Thymus (tissue), 11 donors: ENCODE results near the gene NFATC4. TPM values are rescaled to one million over a fixed set of nuclear protein-coding genes. Genes with fewer than 3 reads are reported as not detected.

Source experiments
- DNase-seq, 9 donors: peaks; one replicate each; pipeline ENCODE4 v3.0.0-alpha.2; 2013; ENCODE audit warnings: low spot score in 9 of 9, low read depth in 6 of 9, missing footprints in 1 of 9
- H3K27ac ChIP-seq, 2 donors: one replicate each; pipeline ENCODE4 v1.5.1; 2013; ENCODE audit warnings: control low read depth in 1 of 2, low read depth in 1 of 2, low read length in 1 of 2, mild to moderate bottlenecking in 1 of 2, moderate library complexity in 1 of 2
- H3K27me3 ChIP-seq, 2 donors: one replicate each; pipeline ENCODE4 v1.5.1; 2013; ENCODE audit warnings: low read length in 1 of 2; ENCODE audit not compliant: control insufficient read depth in 2 of 2, insufficient read depth in 1 of 2
- H3K36me3 ChIP-seq, 2 donors: one replicate each; pipeline ENCODE4 v1.5.1; 2013; ENCODE audit warnings: low read length in 1 of 2, mild to moderate bottlenecking in 1 of 2, moderate library complexity in 1 of 2; ENCODE audit not compliant: control insufficient read depth in 2 of 2, insufficient read depth in 2 of 2
- H3K4me1 ChIP-seq, 2 donors: one replicate each; pipeline ENCODE4 v1.5.1; 2013; ENCODE audit warnings: low read length in 2 of 2; ENCODE audit not compliant: control insufficient read depth in 2 of 2, insufficient read depth in 2 of 2
- H3K4me3 ChIP-seq, 2 donors: one replicate each; pipeline ENCODE4 v1.5.1; 2013; ENCODE audit warnings: low read length in 2 of 2, control low read depth in 1 of 2, mild to moderate bottlenecking in 1 of 2
- H3K9me3 ChIP-seq, 2 donors: one replicate each; pipeline ENCODE4 v1.5.1; 2013; ENCODE audit warnings: low read length in 1 of 2, mild to moderate bottlenecking in 1 of 2; ENCODE audit not compliant: control insufficient read depth in 2 of 2, insufficient read depth in 1 of 2
- WGBS: extraction: QIAGEN DNeasy Blood & Tissue Kit; methylation state at CpG from one replicate; pipeline ENCODE4 v1.1.7; 2013; 5-methylcytosine and 5-hydroxymethylcytosine counted together
- polyA plus RNA-seq: library from polyadenylated mRNA; stranded (reverse); fragments of 200-250 nt; gene quantifications from one replicate; pipeline ENCODE4 v1.2.3, GENCODE V29; 2013
- total RNA-seq: library from RNA; stranded (reverse); fragments of 120-200 nt; gene quantifications from one replicate; pipeline ENCODE4 v1.2.4, GENCODE V29; 2013
- donor health status: healthy.

The NFATC4 gene
- total and polyA plus RNA-seq, 2 donors = 16.6 to 79.8 TPM

DNA sequence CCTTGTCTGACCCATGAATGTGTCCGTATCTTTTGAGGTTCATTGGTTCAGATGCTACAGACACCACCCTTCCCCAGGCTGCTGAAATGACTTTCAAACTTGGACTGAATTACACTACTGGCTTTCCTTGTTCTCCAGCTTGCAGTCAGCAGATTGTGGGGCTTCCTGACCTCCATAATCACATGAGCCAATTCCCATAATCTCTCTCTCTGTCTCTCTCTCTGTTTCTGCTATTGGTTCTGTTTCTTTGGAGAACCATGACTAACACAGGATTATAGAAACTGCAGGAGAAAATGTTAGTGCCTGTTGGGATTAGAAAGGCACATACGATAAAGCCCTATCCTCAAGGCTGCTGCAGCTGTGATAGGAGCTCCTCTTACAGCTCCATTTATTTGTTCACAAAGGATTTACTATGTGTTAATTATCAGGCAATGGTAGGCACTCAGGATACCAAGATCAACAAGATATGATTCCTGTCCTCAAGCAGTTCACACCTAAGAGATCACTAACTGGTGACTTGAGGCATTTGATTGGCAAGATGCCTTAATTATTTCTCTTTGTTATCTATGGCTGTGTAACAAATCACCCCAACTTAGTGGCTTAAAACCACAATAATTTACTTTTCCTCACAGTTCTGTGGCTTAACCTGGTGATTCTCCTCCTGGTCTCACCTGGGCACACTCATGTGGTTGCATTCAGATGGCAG, 20.6 kb downstream of the NFATC4 start:
- Histone ChIP-seq H3K4me1 (no peaks in the 10 kb centered on the region), H3K36me3 (no peaks in the 10 kb centered on the region), H3K9me3 (no peaks in the 10 kb centered on the region), H3K27ac (no peak overlapping the region), H3K4me3 (no peak overlapping the region), H3K27me3 (no peaks in the 10 kb centered on the region)
- 96% methylated on average over 2 of the region's 2 CpGs for WGBS
- no peak for DNase-seq

DNA sequence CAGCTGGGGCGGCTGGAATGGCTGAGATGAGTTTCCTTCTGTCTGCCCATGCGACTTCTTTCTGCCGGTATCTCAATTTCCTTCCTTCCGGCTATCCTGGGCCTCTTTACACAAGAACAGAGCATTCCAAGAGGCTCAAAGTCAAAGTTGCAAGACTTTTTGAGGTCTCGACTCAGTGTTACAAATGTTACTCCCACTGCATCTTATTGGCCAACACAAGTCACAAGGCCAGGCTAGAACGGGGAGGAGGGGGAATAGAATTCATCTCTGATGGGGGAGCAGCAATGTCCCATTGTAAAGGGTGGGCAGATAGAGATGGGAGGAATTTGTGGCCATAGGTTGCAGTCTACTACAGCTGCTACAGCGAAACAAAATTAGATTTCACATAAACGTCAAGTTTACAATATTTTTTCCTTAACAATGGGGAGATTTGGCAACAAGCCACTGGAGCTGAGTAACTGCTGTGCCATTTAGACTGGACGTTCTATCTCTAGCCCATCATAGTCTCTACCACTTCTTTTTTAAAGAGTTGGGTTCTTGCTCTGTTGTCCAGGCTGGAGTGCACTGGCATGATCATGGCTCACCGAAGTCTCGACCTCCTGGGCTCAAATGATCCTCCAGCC, 21.4 kb downstream of the NFATC4 start:
- no peaks in the 10 kb centered on the region for H3K9me3 ChIP-seq
- no peak overlapping the region for H3K4me3 ChIP-seq
- no peak overlapping the region for H3K27ac ChIP-seq
- no peaks in the 10 kb centered on the region for H3K4me1 ChIP-seq
- 90% methylated on average over 11 of the region's 11 CpGs for WGBS
- H3K27me3 ChIP-seq = no peaks in the 10 kb centered on the region
- DNase-seq = no peak
- no peaks in the 10 kb centered on the region for H3K36me3 ChIP-seq

DNA sequence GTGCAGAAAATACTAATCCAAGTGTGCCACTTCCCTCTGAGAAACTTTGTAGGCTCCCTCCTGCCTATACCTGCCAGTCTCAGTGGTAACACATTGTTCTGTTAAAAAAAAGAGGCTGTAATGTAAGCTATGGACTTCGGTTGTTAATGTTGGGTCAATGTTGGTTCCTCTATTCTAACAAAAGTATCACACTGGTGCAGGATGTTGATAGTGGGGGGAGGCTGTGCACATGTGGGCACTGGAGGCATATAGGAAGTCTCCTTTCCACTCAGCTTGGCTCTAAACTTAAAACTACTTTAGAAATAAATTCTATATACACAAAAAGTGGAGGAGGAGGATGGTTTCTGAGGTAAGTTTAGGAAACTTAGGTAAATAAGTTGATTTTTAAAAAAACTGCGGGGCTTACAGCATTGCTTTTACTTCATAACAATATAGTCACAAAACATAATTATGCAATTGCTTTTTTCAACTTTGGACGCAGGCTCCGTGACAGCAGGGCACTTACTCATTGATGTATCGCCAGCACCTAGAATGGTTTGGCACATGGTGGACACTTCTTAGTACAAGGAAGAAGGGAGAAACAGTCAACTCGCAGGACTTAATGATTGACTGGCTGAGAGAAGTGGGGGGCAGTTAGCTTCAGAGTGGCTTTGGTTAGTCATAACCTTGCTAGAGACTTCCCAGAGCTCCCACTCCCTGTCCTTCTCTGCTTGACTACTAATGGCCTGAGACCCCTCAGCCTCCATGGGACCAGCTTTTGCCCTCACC, 22.9 kb downstream of the NFATC4 start:
- 54% methylated on average over 6 of the region's 6 CpGs for WGBS
- Histone ChIP-seq H3K4me3 (no peak overlapping the region), H3K4me1 (peaks cover 0 to 3% of the 10 kb centered on the region in 2 donors), H3K27ac (no peak overlapping the region), H3K36me3 (no peaks in the 10 kb centered on the region), H3K27me3 (no peaks in the 10 kb centered on the region), H3K9me3 (no peaks in the 10 kb centered on the region)
- no peak for DNase-seq

DNA sequence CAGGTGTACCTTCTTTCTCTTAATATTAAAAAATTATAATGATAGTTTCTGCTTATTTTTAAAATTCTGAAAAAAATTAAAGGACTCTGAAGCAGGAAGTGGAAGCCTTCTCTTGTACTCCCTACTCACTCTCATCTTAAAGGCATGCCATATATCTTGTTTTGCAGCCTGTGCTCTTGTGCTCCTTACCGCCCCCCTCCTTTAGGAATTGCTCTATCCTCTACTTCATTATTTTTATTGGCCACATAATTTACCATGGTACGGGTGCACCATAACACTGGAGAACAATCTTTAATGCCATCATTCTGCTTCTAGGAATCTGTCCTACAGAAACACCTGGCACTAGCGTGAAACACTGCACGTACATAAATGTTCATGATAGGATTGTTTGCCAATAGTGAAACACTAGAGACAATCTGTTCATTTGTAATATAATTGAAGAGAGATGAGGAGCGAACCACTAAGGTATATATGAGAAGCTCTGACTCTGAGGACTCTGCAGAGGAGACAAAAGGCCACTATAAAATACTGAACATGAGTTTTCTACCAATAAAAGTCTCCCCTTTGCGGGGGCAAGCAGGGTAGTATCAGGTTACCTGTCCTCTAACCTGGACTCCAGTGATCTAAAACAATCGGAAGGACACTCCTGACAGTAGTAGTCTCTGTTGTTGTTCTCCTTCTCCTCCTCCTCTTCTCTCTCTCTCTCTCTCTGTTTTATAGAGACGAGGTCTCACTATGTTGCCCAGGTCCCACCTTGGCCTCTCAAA, 24.5 kb downstream of the NFATC4 start:
- Histone ChIP-seq H3K27me3 (no peaks in the 10 kb centered on the region), H3K4me1 (peaks cover 0 to 12% of the 10 kb centered on the region in 2 donors), H3K27ac (no peak overlapping the region), H3K9me3 (no peaks in the 10 kb centered on the region), H3K36me3 (no peaks in the 10 kb centered on the region), H3K4me3 (no peak overlapping the region)
- DNase-seq = no peak
- WGBS = 89% methylated on average over 8 of the region's 8 CpGs

DNA sequence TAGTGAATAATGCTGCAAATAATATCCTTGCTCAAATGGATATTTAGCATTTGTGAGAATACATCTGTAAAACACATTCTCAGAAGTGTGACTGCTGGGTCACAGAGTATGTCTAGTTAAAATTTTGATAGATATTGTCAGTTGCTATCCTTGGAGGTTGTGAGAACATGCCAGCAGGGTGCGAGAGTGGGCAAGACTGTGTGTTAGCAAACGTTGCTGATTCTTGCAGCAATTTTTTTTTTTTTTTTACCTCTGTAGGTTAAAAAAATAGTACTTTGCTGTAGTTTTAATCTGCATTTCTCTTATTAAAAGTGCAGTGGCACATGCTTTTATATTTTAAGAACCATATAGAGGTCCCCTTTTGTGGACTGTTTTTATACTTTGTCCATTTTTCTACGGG, 26.3 kb downstream of the NFATC4 start:
- no peak overlapping the region for H3K27ac ChIP-seq
- peaks cover 3 to 24% of the 10 kb centered on the region in 2 donors for H3K4me1 ChIP-seq
- no peak overlapping the region for H3K4me3 ChIP-seq
- H3K9me3 ChIP-seq = no peaks in the 10 kb centered on the region
- H3K36me3 ChIP-seq = no peaks in the 10 kb centered on the region
- H3K27me3 ChIP-seq = peaks cover 0 to 5% of the 10 kb centered on the region in 2 donors
- no peak for DNase-seq
- WGBS = 49% methylated on average over 3 of the region's 3 CpGs

DNA sequence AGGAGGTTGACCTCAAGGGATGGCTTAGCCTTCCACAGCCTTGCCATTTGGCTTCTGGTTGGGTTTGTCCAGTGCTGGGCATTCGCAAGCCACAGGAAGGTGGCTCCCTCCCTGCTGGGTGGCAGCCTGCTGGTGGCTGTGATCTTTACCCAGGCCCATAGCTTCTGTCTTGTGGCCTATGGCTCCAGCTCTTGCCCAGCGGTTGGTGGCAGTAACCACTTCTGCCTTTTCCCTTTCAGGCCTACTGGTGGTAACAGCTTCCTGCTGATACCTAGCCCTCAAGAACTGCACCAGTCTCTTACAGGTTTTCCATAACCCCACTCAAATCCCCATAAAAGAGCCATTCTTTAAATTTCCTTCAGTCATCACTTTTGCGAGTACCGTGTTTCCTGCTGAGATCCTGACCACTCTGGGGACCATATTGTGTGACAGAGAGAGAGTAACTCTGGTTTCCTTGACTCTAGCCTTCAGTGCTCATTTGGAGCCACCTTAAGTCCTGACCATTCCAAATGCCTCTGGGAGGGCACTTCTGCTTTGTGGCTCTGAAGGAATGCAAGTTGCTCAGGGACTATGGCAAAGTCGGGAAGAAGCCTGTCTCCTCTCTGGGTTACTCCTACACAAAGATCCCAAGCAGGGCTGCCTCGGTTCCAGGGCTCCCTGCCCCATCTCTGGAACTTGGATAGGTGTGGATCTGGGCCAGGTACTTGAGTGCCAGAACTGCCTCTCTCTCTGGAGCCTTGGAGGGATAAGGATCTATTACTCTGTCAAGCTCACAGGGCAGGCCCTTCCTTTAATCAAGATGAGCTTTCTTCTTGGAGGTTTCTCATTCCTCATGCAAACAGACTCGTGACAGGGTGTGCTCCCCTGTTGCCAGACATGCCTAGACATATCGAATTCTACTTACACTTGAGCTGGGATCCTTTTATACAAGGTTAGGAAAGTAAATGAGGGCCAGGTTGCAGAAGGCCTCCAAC, 27.9 kb downstream of the NFATC4 start:
- DNase-seq = no peak
- peak overlapping the region in 1 of 2 donors; percentile 1 for H3K27ac ChIP-seq
- H3K4me1 ChIP-seq = peaks cover 5 to 31% of the 10 kb centered on the region in 2 donors
- H3K9me3 ChIP-seq = no peaks in the 10 kb centered on the region
- WGBS = 54% methylated on average over 8 of the region's 8 CpGs
- no peaks in the 10 kb centered on the region for H3K36me3 ChIP-seq
- no peak overlapping the region for H3K4me3 ChIP-seq
- H3K27me3 ChIP-seq = peaks cover 0 to 16% of the 10 kb centered on the region in 2 donors

DNA sequence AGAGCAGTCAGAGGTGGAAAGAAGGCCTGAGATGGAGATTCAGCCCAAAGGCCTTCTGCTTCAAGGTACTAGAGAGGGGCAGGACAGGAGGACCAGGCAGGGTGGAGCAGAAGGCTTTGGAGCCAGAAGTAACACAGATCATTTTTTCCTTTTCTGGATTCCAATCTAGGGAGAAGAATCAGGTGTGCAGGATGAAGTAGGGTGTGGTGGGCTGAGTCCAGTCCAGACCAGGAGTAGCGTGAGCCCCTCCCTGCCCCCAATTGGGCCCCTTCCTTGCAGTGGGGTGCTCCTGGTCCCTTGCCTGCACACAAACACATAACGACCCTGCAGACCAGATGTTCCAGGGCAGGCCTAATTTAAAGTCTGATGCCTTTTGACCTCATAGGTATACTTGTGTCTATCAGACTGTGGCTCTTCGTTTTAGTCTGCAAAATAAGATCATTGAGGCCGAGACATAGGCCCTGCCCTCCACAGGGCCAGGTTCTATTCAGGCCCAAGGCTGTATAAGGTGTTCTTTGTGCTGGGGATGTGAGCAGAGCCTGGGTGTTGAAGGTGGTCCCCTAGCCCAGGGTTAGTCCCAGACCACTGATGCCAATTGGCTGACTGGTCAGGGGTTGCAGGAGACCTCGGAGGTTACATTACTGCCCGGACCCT, 29.8 kb downstream of the NFATC4 start:
- peaks cover 0 to 16% of the 10 kb centered on the region in 2 donors for H3K27me3 ChIP-seq
- no peak for DNase-seq
- 86% methylated on average over 6 of the region's 6 CpGs for WGBS
- no peaks in the 10 kb centered on the region for H3K9me3 ChIP-seq
- H3K36me3 ChIP-seq = no peaks in the 10 kb centered on the region
- H3K4me3 ChIP-seq = no peak overlapping the region
- peaks cover 5 to 38% of the 10 kb centered on the region in 2 donors for H3K4me1 ChIP-seq
- peak overlapping the region in 1 of 2 donors; percentile 47 for H3K27ac ChIP-seq

DNA sequence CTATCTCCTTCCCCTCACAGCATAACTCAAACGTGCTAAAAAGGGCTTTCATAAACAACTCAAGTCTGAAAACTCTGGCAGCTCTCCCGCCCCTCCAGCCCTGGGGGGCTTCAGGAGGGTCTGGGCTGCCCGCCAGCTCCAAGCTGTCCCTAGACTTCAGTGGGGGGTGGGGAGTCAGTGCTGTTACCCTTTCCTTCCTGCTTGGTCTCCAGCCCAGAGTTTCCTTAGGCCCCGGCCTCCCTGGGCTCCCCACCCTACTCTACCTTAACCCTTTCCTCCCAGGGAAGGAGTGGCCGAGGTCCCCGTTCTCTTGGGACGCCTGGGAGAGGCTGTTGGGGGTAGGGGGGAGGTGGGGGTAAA, 30.3 kb downstream of the NFATC4 start:
- no peak for DNase-seq
- no peaks in the 10 kb centered on the region for H3K36me3 ChIP-seq
- 44% methylated on average over 7 of the region's 7 CpGs for WGBS
- no peaks in the 10 kb centered on the region for H3K9me3 ChIP-seq
- H3K27ac ChIP-seq = peak overlapping the region in 1 of 2 donors; percentile 47
- peaks cover 0 to 16% of the 10 kb centered on the region in 2 donors for H3K27me3 ChIP-seq
- H3K4me1 ChIP-seq = peaks cover 5 to 38% of the 10 kb centered on the region in 2 donors
- H3K4me3 ChIP-seq = no peak overlapping the region
